Endometrium (tissue), 2 donors: ENCODE results near the gene CSNK1D.
"Not testable (repeated sequence)": the region's sequence is repeated elsewhere in the genome, so short reads cannot be mapped to it uniquely, and the experiment has no call there.

Experiments used
- FAIRE-seq: peaks from 2 replicates; lab custom pipeline; 2012; peaks lifted over from hg19 to GRCh38; lab: Jason Lieb, UNC
- donor health status: control.
- donor health status: control.

The CSNK1D gene

GRCh38 chr17:82274134-82275020 lies 877 bp upstream of the CSNK1D start:
- FAIRE-seq = no peak

- no peak for FAIRE-seq
Observed at GRCh38 chr17:82272495-82273326, 789 bp downstream of the CSNK1D start.

- no peak for FAIRE-seq
Observed at GRCh38 chr17:82271401-82271800, 2.1 kb downstream of the CSNK1D start.

GRCh38 chr17:82270651-82271050 lies 2.8 kb downstream of the CSNK1D start:
- no peak for FAIRE-seq

- no peak for FAIRE-seq
Observed at GRCh38 chr17:82269882-82270500, 3.5 kb downstream of the CSNK1D start.

- FAIRE-seq = no peak
Observed at GRCh38 chr17:82269138-82269881, 4.2 kb downstream of the CSNK1D start.

GRCh38 chr17:82267575-82268379 lies 5.7 kb downstream of the CSNK1D start:
- FAIRE-seq = no peak

- no peak for FAIRE-seq
Observed at GRCh38 chr17:82266142-82266541, 7.4 kb downstream of the CSNK1D start.

GRCh38 chr17:82263641-82264040 lies 9.9 kb downstream of the CSNK1D start:
- FAIRE-seq = no peak

- no peak for FAIRE-seq
Observed at GRCh38 chr17:82262344-82262743, 11.2 kb downstream of the CSNK1D start.

- FAIRE-seq = not testable (repeated sequence)
Observed at GRCh38 chr17:82259972-82260961, 13.2 kb downstream of the CSNK1D start.

GRCh38 chr17:82258555-82258954 lies 14.9 kb downstream of the CSNK1D start:
- FAIRE-seq = no peak

- FAIRE-seq = no peak
Observed at GRCh38 chr17:82257473-82257872, 16.0 kb downstream of the CSNK1D start.

- no peak for FAIRE-seq
Observed at GRCh38 chr17:82256242-82256885, 17.1 kb downstream of the CSNK1D start.

- no peak for FAIRE-seq
Observed at GRCh38 chr17:82255402-82255972, 18.0 kb downstream of the CSNK1D start.

GRCh38 chr17:82254746-82255145 lies 18.8 kb downstream of the CSNK1D start:
- not testable (repeated sequence) for FAIRE-seq

GRCh38 chr17:82254096-82254495 lies 19.4 kb downstream of the CSNK1D start:
- FAIRE-seq = not testable (repeated sequence)

- FAIRE-seq = no peak
Observed at GRCh38 chr17:82253179-82253544, 20.3 kb downstream of the CSNK1D start.
